Measurements from ENCODE around the gene OR8J3. TPM values are rescaled to one million over a fixed set of nuclear protein-coding genes. Genes with fewer than 3 reads are reported as not detected.

The OR8J3 gene
- total RNA-seq, 1 experiment from 2014 or later = not detected

DNA sequence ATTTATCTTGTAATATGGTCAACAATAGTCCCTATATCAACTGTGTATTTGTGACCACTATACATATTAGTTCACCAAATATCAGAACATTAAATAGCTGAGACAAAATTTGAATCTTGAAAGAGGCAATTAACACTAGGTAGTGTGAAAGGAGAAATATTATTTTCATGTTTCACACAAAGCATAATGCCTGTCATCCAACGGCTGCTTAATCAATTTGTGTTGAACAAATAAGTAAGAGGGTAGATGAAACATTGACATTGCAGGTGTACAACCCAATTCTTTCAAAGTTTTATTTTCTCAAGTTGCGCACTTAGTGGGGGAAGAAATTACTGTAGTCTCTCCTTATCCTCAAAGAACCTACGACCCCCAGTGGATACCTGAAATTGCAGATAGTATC, 50.3 kb downstream of the OR8J3 start:
- no peaks in the 10 kb centered on the region for H3K4me1 ChIP-seq (ENCODE audit: insufficient read depth, low read length)
- CTCF ChIA-PET = no interaction called here
- H3K4me2 ChIP-seq (ENCODE audit: low read length) = no peak overlapping the region
- no peaks in the 10 kb centered on the region for H3K36me3 ChIP-seq (ENCODE audit: low read depth, low read length)
- no peaks in the 10 kb centered on the region; the same call in none of the 2 replicates for H3K9me3 ChIP-seq (ENCODE audit: low read length)
- H3K9ac ChIP-seq (ENCODE audit: low read length) = no peak overlapping the region
- H3K27ac ChIP-seq (ENCODE audit: low read length) = no peak overlapping the region
- no peaks in the 10 kb centered on the region for H3K9me2 ChIP-seq (replicated peaks; ENCODE audit: low read length)
- no peak for DNase-seq
- TF ChIP-seq EZH2phosphoT487 (IDR thresholded peaks at IDR 0.05; ENCODE audit: borderline replicate concordance, low read length) = no peak
- TF ChIP-seq, protein P1, sequence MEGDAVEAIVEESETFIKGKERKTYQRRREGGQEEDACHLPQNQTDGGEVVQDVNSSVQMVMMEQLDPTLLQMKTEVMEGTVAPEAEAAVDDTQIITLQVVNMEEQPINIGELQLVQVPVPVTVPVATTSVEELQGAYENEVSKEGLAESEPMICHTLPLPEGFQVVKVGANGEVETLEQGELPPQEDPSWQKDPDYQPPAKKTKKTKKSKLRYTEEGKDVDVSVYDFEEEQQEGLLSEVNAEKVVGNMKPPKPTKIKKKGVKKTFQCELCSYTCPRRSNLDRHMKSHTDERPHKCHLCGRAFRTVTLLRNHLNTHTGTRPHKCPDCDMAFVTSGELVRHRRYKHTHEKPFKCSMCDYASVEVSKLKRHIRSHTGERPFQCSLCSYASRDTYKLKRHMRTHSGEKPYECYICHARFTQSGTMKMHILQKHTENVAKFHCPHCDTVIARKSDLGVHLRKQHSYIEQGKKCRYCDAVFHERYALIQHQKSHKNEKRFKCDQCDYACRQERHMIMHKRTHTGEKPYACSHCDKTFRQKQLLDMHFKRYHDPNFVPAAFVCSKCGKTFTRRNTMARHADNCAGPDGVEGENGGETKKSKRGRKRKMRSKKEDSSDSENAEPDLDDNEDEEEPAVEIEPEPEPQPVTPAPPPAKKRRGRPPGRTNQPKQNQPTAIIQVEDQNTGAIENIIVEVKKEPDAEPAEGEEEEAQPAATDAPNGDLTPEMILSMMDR (conservative IDR thresholded peaks at IDR 0.05; ENCODE audit: low read depth, low read length) = no peak
- no peak for TF ChIP-seq EZH2 (IDR thresholded peaks at IDR 0.05; ENCODE audit: low read length, unreplicated experiment)
- no peaks in the 10 kb centered on the region for H3F3A ChIP-seq (ENCODE audit: low read length, unreplicated experiment)
- no peak overlapping the region for H3K4me3 ChIP-seq (ENCODE audit: low read length)
- no TSS peak for BruUV-seq (replicated peaks)
- no peaks in the 10 kb centered on the region for H3K27me3 ChIP-seq (ENCODE audit: low read length)
- POLR2A ChIA-PET (ENCODE audit: unreplicated experiment) = no interaction called here
- ATAC-seq = no peak
- H3K79me2 ChIP-seq (ENCODE audit: low read length) = no peaks in the 10 kb centered on the region
- intact Hi-C loops (cut with micrococcal nuclease) = no loop called here
- H2AFZ ChIP-seq (ENCODE audit: low read length) = no peak overlapping the region
- H4K20me1 ChIP-seq (ENCODE audit: low read length) = no peaks in the 10 kb centered on the region

Other genes with a start within 250 kb of the OR8J3 start
- not detected in 2 replicates for gene OR5W2, start 225.6 kb downstream of the OR8J3 start, total RNA-seq (2014; rRNA removed)
- not detected in 2 replicates for gene OR5I1, start 203.8 kb downstream of the OR8J3 start, total RNA-seq (2014; rRNA removed)
- not detected in 2 replicates for gene OR10AG1, start 170.3 kb downstream of the OR8J3 start, total RNA-seq (2014; rRNA removed)
- gene OR5F1, start 145.6 kb downstream of the OR8J3 start, total RNA-seq (2014; rRNA removed) = not detected in 2 replicates
- gene OR5AS1, start 112.5 kb downstream of the OR8J3 start, total RNA-seq (2014; rRNA removed) = not detected in 2 replicates
- not detected in 2 replicates for gene OR8I2, start 46.9 kb downstream of the OR8J3 start, total RNA-seq (2014; rRNA removed)
- not detected in 2 replicates for gene OR8H2, start 36.5 kb downstream of the OR8J3 start, total RNA-seq (2014; rRNA removed)
- not detected in 2 replicates for gene OR8H3, start 17.8 kb downstream of the OR8J3 start, total RNA-seq (2014; rRNA removed)
- gene OR8K5, start 20.1 kb upstream of the OR8J3 start, total RNA-seq (2014; rRNA removed) = not detected in 2 replicates
- gene OR5J2, start 36.4 kb upstream of the OR8J3 start, total RNA-seq (2014; rRNA removed) = not detected in 2 replicates
- not detected in 2 replicates for gene OR5T2, start 94.1 kb upstream of the OR8J3 start, total RNA-seq (2014; rRNA removed)
- not detected in 2 replicates for gene OR5T3, start 112.1 kb upstream of the OR8J3 start, total RNA-seq (2014; rRNA removed)
- not detected in 2 replicates for gene OR5T1, start 134.0 kb upstream of the OR8J3 start, total RNA-seq (2014; rRNA removed)
- not detected in 2 replicates for gene OR8H1, start 152.1 kb upstream of the OR8J3 start, total RNA-seq (2014; rRNA removed)
- gene OR8K3, start 174.9 kb upstream of the OR8J3 start, total RNA-seq (2014; rRNA removed) = not detected in 2 replicates
- not detected in 2 replicates for gene OR8K1, start 205.8 kb upstream of the OR8J3 start, total RNA-seq (2014; rRNA removed)
- not detected in 2 replicates for gene OR8J1, start 214.1 kb upstream of the OR8J3 start, total RNA-seq (2014; rRNA removed)
- not detected in 2 replicates for gene OR8U1, start 235.4 kb upstream of the OR8J3 start, total RNA-seq (2014; rRNA removed)